Heart left ventricle (tissue), 13 donors: ENCODE results near the gene ESR2.

Experiments used
- POLR2A ChIP-seq, 2 donors: fragments of 450-650 bp; IDR thresholded peaks; one replicate each; pipeline ENCODE4 v1.6.1; 2017; ENCODE audit warnings: antibody characterized with exemption in 2 of 2, mild to moderate bottlenecking in 2 of 2, moderate library complexity in 2 of 2
- TF ChIP-seq, protein P1 (sequence below), 12 donors: fragments of 200-600 bp; sonication (generic) in 4 of 12; IDR thresholded peaks; one replicate each; pipeline versions ENCODE4 v1.5.0 to v1.8.0; 2018 to 2022; ENCODE audit warnings: antibody characterized with exemption in 12 of 12, mild to moderate bottlenecking in 5 of 12
- donor health status: ischemic (EF 13 %, LVEDD 7.1; RV severe dilation, severe dysfunction).
- donor health status: DM: no; HTN: yes; CAD: no.
- donor health status: DM: no; HTN: no; CAD: no.
- donor health status: ischemic (EF 25% LVEDD 6.9; RV normal size, moderate dysfunction).
- donor health status: ischemic (EF 25% LVEDD 5.7; RV mildly dilated, moderate dysfunction).
- donor health status: ischemic (EF 35%, LVEDD 5.7; RV mildly dilated, moderate dysfunction).
- donor health status: nonischemic (EF 11% LVEDD 7.7; RV severe dilation, severe dysfunction).
- donor health status: DM: yes; HTN: yes; CAD: no.
- donor health status: PGD.
- donor health status: ischemic (EF 29% LVEDD 5.4; RV normal size, mild dysfunction).
- donor health status: nonischemic (EF 23%, LVEDD 6.1; RV moderate dilation, normal function).

DNA sequence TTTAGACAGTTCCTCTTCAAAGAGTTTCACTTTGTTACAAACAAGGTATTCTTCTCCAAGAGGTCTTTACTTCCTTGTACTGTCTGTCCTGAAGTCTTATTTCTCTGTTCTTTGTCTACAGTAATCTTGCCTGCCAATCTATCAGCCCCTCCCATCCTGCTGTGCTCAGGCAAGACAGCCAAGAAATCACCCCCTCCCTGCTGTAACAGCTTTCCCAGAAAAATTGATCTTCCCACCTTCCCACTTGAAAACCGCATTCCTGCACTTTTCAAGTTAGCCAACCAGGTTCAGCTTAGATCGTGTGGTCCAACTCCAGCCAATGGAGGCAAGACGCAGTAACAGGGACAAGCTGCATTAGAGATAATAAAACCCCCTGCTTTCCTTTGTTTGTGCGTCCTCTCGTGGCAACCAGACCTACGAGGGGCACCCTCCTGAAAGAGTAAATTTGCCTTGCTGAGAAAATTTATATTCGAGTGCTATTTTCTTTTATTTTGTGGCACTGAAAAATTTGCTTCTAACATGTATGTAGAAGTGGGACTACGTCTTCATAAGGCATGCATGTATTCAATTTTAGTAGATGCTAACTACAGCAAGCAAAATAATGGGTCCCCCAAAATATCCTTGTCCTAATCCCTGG is 46.5 kb upstream of the ESR2 start:
- TF ChIP-seq, protein P1, sequence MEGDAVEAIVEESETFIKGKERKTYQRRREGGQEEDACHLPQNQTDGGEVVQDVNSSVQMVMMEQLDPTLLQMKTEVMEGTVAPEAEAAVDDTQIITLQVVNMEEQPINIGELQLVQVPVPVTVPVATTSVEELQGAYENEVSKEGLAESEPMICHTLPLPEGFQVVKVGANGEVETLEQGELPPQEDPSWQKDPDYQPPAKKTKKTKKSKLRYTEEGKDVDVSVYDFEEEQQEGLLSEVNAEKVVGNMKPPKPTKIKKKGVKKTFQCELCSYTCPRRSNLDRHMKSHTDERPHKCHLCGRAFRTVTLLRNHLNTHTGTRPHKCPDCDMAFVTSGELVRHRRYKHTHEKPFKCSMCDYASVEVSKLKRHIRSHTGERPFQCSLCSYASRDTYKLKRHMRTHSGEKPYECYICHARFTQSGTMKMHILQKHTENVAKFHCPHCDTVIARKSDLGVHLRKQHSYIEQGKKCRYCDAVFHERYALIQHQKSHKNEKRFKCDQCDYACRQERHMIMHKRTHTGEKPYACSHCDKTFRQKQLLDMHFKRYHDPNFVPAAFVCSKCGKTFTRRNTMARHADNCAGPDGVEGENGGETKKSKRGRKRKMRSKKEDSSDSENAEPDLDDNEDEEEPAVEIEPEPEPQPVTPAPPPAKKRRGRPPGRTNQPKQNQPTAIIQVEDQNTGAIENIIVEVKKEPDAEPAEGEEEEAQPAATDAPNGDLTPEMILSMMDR (IDR thresholded peaks at IDR 0.05) = no peak
- no peak for TF ChIP-seq POLR2A (IDR thresholded peaks at IDR 0.05)
